Mesothelial cell of epicardium (in vitro differentiated cells): ENCODE measurements around the gene LONP1. TPM values are rescaled to one million over a fixed set of nuclear protein-coding genes. Genes with fewer than 3 reads are reported as not detected.

ENCODE experiments used
- DNase-seq, 2 experiments: peaks; one replicate each; pipeline ENCODE4 v3.0.0; 2021; ENCODE audit warnings: low spot score in 2 of 2; ENCODE audit not compliant: unreplicated experiment in 2 of 2
- H3K27ac Mint-ChIP-seq: 2 replicates; pipeline ENCODE4 v1.8.0; 2021; ENCODE audit warnings: mixed read lengths
- H3K27me3 Mint-ChIP-seq: 2 replicates; pipeline ENCODE4 v1.8.0; 2021; ENCODE audit warnings: low read depth, mixed read lengths
- H3K36me3 Mint-ChIP-seq: 2 replicates; pipeline ENCODE4 v1.8.0; 2021; ENCODE audit warnings: mixed read lengths
- H3K4me1 Mint-ChIP-seq: 2 replicates; pipeline ENCODE4 v1.8.0; 2021; ENCODE audit warnings: mixed read lengths
- H3K4me3 Mint-ChIP-seq: 2 replicates; pipeline ENCODE4 v1.8.0; 2021; ENCODE audit warnings: mild to moderate bottlenecking, moderate library complexity, mixed read lengths
- H3K9me3 Mint-ChIP-seq: 2 replicates; pipeline ENCODE4 v1.8.0; 2021; ENCODE audit warnings: mixed read lengths
- CTCF ChIP-seq: fragments of 200-600 bp; sonication (generic); IDR thresholded peaks from one replicate; pipeline ENCODE4 v1.5.0; 2021; ENCODE audit warnings: antibody characterized with exemption; ENCODE audit not compliant: unreplicated experiment
- total RNA-seq: library from RNA; stranded (reverse); gene quantifications from 3 replicates; pipeline ENCODE4 v1.2.1, GENCODE V29; 2021

LONP1 gene
- total RNA-seq, 1 donor from 2014 or later, result 69.8 TPM

- peaks cover 30% of the 10 kb centered on the region for H3K4me1 Mint-ChIP-seq
- H3K36me3 Mint-ChIP-seq, result no peaks in the 10 kb centered on the region
- H3K27me3 Mint-ChIP-seq, result no peaks in the 10 kb centered on the region
- no peak for TF ChIP-seq CTCF
- no peak for DNase-seq
- peak overlapping the region; percentile 19 for H3K27ac Mint-ChIP-seq
- H3K9me3 Mint-ChIP-seq, result no peaks in the 10 kb centered on the region
- peak overlapping the region; percentile 100 for H3K4me3 Mint-ChIP-seq
Observed at GRCh38 chr19:5681391-5682106, 38.4 kb downstream of the LONP1 start.

- DNase-seq, result peak; percentile 96 to 99
- Mint-ChIP-seq H3K27me3 (no peaks in the 10 kb centered on the region), H3K4me1 (peaks cover 30% of the 10 kb centered on the region), H3K4me3 (peak within 1 kb of the TSS; percentile 100), H3K9me3 (no peaks in the 10 kb centered on the region), H3K27ac (peak within 1 kb of the TSS; percentile 96), H3K36me3 (no peaks in the 10 kb centered on the region)
- TF ChIP-seq CTCF, result no peak
Observed at GRCh38 chr19:5680437-5681368, 39.2 kb downstream of the LONP1 start, which contains the start of the genes HSD11B1L and MICOS13. Gene HSD11B1L, plus strand, starts transcription at chr19:5681027. Its CDS starts 3,806 bp downstream, at chr19:5684833. Gene MICOS13, minus strand, starts transcription at chr19:5680516. Its CDS starts 30 bp downstream, at chr19:5680486.

- no peaks in the 10 kb centered on the region for H3K27me3 Mint-ChIP-seq
- peak overlapping the region; percentile 100 for H3K4me3 Mint-ChIP-seq
Observed at GRCh38 chr19:5680084-5680436, 39.9 kb downstream of the LONP1 start.

GRCh38 chr19:5679289-5680083 lies 40.5 kb downstream of the LONP1 start:
- TF ChIP-seq CTCF, result no peak
- Mint-ChIP-seq H3K4me1 (peaks cover 30% of the 10 kb centered on the region), H3K36me3 (no peaks in the 10 kb centered on the region), H3K9me3 (no peaks in the 10 kb centered on the region), H3K4me3 (peak overlapping the region; percentile 100), H3K27me3 (no peaks in the 10 kb centered on the region), H3K27ac (peak overlapping the region; percentile 96)
- DNase-seq, result no peak

More at GRCh38 chr19:5680084-5680436, 39.9 kb downstream of the LONP1 start:
- no peaks in the 10 kb centered on the region for H3K9me3 Mint-ChIP-seq
- H3K4me1 Mint-ChIP-seq, result peaks cover 30% of the 10 kb centered on the region
- no peaks in the 10 kb centered on the region for H3K36me3 Mint-ChIP-seq
- peak in 1 of 2 experiments; percentile 54 for DNase-seq
- peak overlapping the region; percentile 96 for H3K27ac Mint-ChIP-seq
- TF ChIP-seq CTCF, result no peak

- Mint-ChIP-seq H3K4me3 (no peak overlapping the region), H3K36me3 (peaks cover 4% of the 10 kb centered on the region), H3K9me3 (no peaks in the 10 kb centered on the region), H3K27me3 (no peaks in the 10 kb centered on the region), H3K4me1 (peaks cover 28% of the 10 kb centered on the region), H3K27ac (no peak overlapping the region)
- no peak for TF ChIP-seq CTCF
- DNase-seq, result no peak
Observed at GRCh38 chr19:5678071-5678718, 41.8 kb downstream of the LONP1 start.
